Measurements from ENCODE around the gene RAD54L.

- TF ChIP-seq CTCF (IDR thresholded peaks at IDR 0.05) (no peak), EZH2 (IDR thresholded peaks at IDR 0.05; ENCODE audit: borderline replicate concordance, insufficient read depth, low read depth, low read length, poor library complexity, severe bottlenecking) (no peak)
Observed at GRCh38 chr1:46254668-46255067, 7.1 kb downstream of the RAD54L start.

Measured in B cell (primary cell).